CD14-positive monocyte (primary cell): ENCODE results near the gene CUL2. TPM values are rescaled to one million over a fixed set of nuclear protein-coding genes. Genes with fewer than 3 reads are reported as not detected.

Experiments used
- DNase-seq, 3 donors: peaks; one replicate each; pipeline ENCODE4 v3.0.0-alpha.2; 2011 to 2022
- H2AFZ ChIP-seq: 2 replicates; pipeline ENCODE4 v1.6.0; 2012; ENCODE audit warnings: mild to moderate bottlenecking, low read depth, low read length, inconsistent platforms; ENCODE audit not compliant: insufficient read depth, poor library complexity, severe bottlenecking
- H3K27ac ChIP-seq, 2 donors: 1 replicate in 1 of 2; 2 replicates in 1 of 2; pipeline ENCODE4 v1.5.1; 2012 to 2013; ENCODE audit warnings: low read length in 2 of 2, control low read depth in 1 of 2, inconsistent platforms in 1 of 2, low read depth in 1 of 2, mild to moderate bottlenecking in 1 of 2
- H3K27me3 ChIP-seq, 2 donors: one replicate each; pipeline versions ENCODE4 v1.6.0 to v1.6.1; 2011 to 2013; ENCODE audit warnings: low read length in 2 of 2; ENCODE audit not compliant: control insufficient read depth in 2 of 2, insufficient read depth in 2 of 2
- H3K36me3 ChIP-seq, 2 donors: replicated peaks in 1 of 2; 1 replicate in 1 of 2; 2 replicates in 1 of 2; pipeline versions ENCODE4 v1.5.1 to v1.6.1; 2012 to 2013; ENCODE audit warnings: low read length in 2 of 2, control low read depth in 1 of 2, inconsistent platforms in 1 of 2, mild to moderate bottlenecking in 1 of 2; ENCODE audit not compliant: insufficient read depth in 2 of 2, control insufficient read depth in 1 of 2
- H3K4me1 ChIP-seq, 2 donors: 1 replicate in 1 of 2; 2 replicates in 1 of 2; pipeline versions ENCODE4 v1.5.1 to v1.6.1; 2012 to 2013; ENCODE audit warnings: low read length in 2 of 2, control low read depth in 1 of 2, inconsistent platforms in 1 of 2, mild to moderate bottlenecking in 1 of 2, moderate library complexity in 1 of 2; ENCODE audit not compliant: insufficient read depth in 2 of 2, control insufficient read depth in 1 of 2
- H3K4me2 ChIP-seq: replicated peaks from 2 replicates; pipeline ENCODE3; 2012; ENCODE audit warnings: low read length, moderate library complexity, mild to moderate bottlenecking; ENCODE audit not compliant: poor library complexity, severe bottlenecking; ENCODE audit errors: extremely low read depth
- H3K4me3 ChIP-seq, 3 experiments: fragments of 200-600 bp in 1 of 3; sonication (generic) in 1 of 3; replicated peaks in 1 of 3; 1 replicate in 2 of 3; 2 replicates in 1 of 3; pipeline ENCODE4 v1.5.1; 2011 to 2013; ENCODE audit warnings: low read length in 3 of 3, mild to moderate bottlenecking in 3 of 3, control low read depth in 2 of 3, low read depth in 2 of 3, inconsistent platforms in 1 of 3, moderate library complexity in 1 of 3
- H3K79me2 ChIP-seq: 2 replicates; pipeline ENCODE4 v1.6.0; 2012; ENCODE audit warnings: mild to moderate bottlenecking, control low read depth, inconsistent platforms, low read length, moderate library complexity; ENCODE audit not compliant: insufficient read depth
- H3K9ac ChIP-seq: 2 replicates; pipeline ENCODE4 v1.6.0; 2017; ENCODE audit warnings: low read length, mild to moderate bottlenecking; ENCODE audit not compliant: insufficient read depth, poor library complexity, severe bottlenecking
- H3K9me3 ChIP-seq, 2 donors: replicated peaks in 1 of 2; 1 replicate in 1 of 2; 2 replicates in 1 of 2; pipeline versions ENCODE4 v1.5.1 to v1.6.1; 2012 to 2013; ENCODE audit warnings: low read length in 2 of 2, control low read depth in 1 of 2; ENCODE audit not compliant: control insufficient read depth in 1 of 2, insufficient read depth in 1 of 2
- H4K20me1 ChIP-seq: 2 replicates; pipeline ENCODE4 v1.6.0; 2012; ENCODE audit warnings: mild to moderate bottlenecking, low read length, control low read depth, moderate library complexity; ENCODE audit not compliant: insufficient read depth
- H3K27ac Mint-ChIP-seq, 7 donors: one replicate each; pipeline ENCODE4 v1.8.0; 2020; ENCODE audit warnings: mild to moderate bottlenecking in 7 of 7, mixed read lengths in 7 of 7, moderate library complexity in 6 of 7, inconsistent platforms in 2 of 7
- H3K27me3 Mint-ChIP-seq, 3 donors: one replicate each; pipeline ENCODE4 v1.8.0; 2021 to 2022; ENCODE audit warnings: low read depth in 3 of 3, mild to moderate bottlenecking in 3 of 3, mixed read lengths in 3 of 3, moderate library complexity in 3 of 3, inconsistent platforms in 1 of 3
- H3K36me3 Mint-ChIP-seq, 2 donors: one replicate each; pipeline ENCODE4 v1.8.0; 2020; ENCODE audit warnings: mixed read lengths in 2 of 2, inconsistent platforms in 1 of 2, mild to moderate bottlenecking in 1 of 2
- H3K4me1 Mint-ChIP-seq: one replicate; pipeline ENCODE4 v1.8.0; 2020; ENCODE audit warnings: mild to moderate bottlenecking, mixed read lengths
- H3K4me3 Mint-ChIP-seq, 2 donors: one replicate each; pipeline ENCODE4 v1.8.0; 2020; ENCODE audit warnings: mild to moderate bottlenecking in 2 of 2, mixed read lengths in 2 of 2, moderate library complexity in 1 of 2
- H3K9me3 Mint-ChIP-seq, 7 donors: one replicate each; pipeline ENCODE4 v1.8.0; 2020 to 2022; ENCODE audit warnings: mixed read lengths in 7 of 7, mild to moderate bottlenecking in 6 of 7, moderate library complexity in 6 of 7, inconsistent platforms in 2 of 7
- WGBS: methylation state at CpG from one replicate; pipeline ENCODE4 v1.1.5; 2013; ENCODE audit warnings: missing lambda C conversion rate; ENCODE audit not compliant: insufficient coverage; 5-methylcytosine and 5-hydroxymethylcytosine counted together
- intact Hi-C, 2 donors: fragments of 100-400 bp; cut with micrococcal nuclease; formaldehyde crosslinking; loops; one replicate each; pipeline versions ENCODE4 v1.15.0 to v1.15.1; 2023
- polyA minus RNA-seq: library from RNA; depleted of rRNA, polyadenylated mRNA; stranded (reverse); fragments of >200 nt; gene quantifications from 2 replicates; pipeline ENCODE4 v1.2.3, GENCODE V29; 2012
- polyA plus RNA-seq, 3 donors: library from polyadenylated mRNA; depleted of rRNA in 1 of 3; unstranded in 2 of 3; stranded (reverse) in 1 of 3; fragments of 300-500 nt in 2 of 3; fragments of >200 nt in 1 of 3; fragmentation: Illumina TruSeq in 2 of 3; gene quantifications; 1 replicate in 2 of 3; 2 replicates in 1 of 3; pipeline ENCODE4 v1.2.3, GENCODE V29; 2012 to 2021
- total RNA-seq, 12 experiments: library from RNA in 1 of 12; stranded (reverse) in 1 of 12; fragments of 120-200 nt in 1 of 12; gene quantifications; one replicate each; pipeline ENCODE4 v1.2.4 and lab custom pipeline; 2013 to 2026; ENCODE audit warnings: mixed read lengths in 6 of 12, inconsistent platforms in 1 of 12
- TF ChIP-seq, protein P1 (sequence below): fragments of 200-600 bp; IDR thresholded peaks from one replicate; pipeline ENCODE4 v1.8.0; 2022; ENCODE audit warnings: antibody characterized with exemption, mild to moderate bottlenecking

CUL2 gene
- 19.5 TPM for total RNA-seq (2013)
- polyA plus RNA-seq, result 10 to 100 TPM; 10.2 to 22.8 (median 12.9) TPM
- 5.3 and 7.3 TPM in 2 replicates for polyA minus RNA-seq
- total RNA-seq (lab: John Stamatoyannopoulos, UW), result 30.3 to 60.5 (median 49.7) reads per million in 11 experiments

DNA sequence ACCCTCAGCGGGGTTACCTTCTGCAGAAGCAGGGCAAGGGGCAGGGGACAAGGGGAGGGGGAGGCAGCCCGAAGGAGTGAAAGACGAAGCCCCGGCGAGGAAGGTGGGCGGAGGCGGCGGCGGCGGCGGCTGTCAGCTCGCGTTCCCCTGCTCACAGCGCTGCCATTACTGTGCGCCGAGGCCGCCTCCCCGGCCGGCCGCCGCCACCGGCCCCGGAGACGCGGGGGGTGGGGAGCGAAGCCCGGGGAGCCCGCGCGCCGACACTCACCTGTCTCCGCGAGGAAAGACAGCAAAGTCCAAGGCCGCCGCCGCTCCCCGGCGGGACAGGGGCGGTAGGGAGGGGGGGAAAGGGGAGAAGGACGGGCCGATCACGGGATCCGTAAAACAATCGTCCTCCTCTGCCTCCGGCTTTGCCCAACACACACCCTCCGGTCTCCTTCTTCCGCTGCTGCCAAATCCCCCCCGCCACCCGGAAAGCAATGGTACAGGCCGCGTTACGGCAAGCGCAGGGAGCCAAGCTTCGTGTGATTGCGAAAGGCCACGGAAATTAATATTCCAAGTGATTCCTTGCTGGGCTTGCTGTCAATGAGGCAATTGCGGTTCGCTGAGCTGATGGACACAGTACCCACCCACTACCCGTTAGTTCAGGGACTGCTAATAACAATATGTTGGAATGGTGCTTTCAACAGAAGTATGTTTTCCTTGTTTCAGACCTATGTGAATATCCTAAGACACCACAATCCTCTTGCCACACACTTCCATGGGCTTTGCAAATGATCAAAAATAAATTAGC, at the start of gene CUL2:
Gene CUL2 (minus strand): TSS at position 180 of the 793 bp plus-strand sequence. CDS start 19,024 bp downstream, outside the sequence.
- peak within 1 kb of the TSS; percentile 89 to 94 for H3K4me3 Mint-ChIP-seq
- Histone ChIP-seq H3K27ac (peak within 1 kb of the TSS; percentile 78 to 96), H3K9ac (peak within 1 kb of the TSS; percentile 94), H3K4me3 (peak within 1 kb of the TSS; percentile 79 to 95 (median 92)), H3K9me3 (peaks cover 4 to 6% of the 10 kb centered on the region in 2 donors), H4K20me1 (peaks cover 25% of the 10 kb centered on the region), H2AFZ (peak within 1 kb of the TSS; percentile 76), H3K79me2 (peaks cover 50% of the 10 kb centered on the region), H3K4me1 (peaks cover 24 to 32% of the 10 kb centered on the region in 2 donors), H3K4me2 (peak within 1 kb of the TSS; percentile 90), H3K27me3 (no peaks in the 10 kb centered on the region), H3K36me3 (no peaks in the 10 kb centered on the region)
- TF ChIP-seq, protein P1, sequence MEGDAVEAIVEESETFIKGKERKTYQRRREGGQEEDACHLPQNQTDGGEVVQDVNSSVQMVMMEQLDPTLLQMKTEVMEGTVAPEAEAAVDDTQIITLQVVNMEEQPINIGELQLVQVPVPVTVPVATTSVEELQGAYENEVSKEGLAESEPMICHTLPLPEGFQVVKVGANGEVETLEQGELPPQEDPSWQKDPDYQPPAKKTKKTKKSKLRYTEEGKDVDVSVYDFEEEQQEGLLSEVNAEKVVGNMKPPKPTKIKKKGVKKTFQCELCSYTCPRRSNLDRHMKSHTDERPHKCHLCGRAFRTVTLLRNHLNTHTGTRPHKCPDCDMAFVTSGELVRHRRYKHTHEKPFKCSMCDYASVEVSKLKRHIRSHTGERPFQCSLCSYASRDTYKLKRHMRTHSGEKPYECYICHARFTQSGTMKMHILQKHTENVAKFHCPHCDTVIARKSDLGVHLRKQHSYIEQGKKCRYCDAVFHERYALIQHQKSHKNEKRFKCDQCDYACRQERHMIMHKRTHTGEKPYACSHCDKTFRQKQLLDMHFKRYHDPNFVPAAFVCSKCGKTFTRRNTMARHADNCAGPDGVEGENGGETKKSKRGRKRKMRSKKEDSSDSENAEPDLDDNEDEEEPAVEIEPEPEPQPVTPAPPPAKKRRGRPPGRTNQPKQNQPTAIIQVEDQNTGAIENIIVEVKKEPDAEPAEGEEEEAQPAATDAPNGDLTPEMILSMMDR, result no peak
- peaks cover 4 to 5% of the 10 kb centered on the region in 2 donors for H3K36me3 Mint-ChIP-seq
- H3K27ac Mint-ChIP-seq, result peak within 1 kb of the TSS; percentile 85 to 98 (median 92)
- H3K4me1 Mint-ChIP-seq, result peaks cover 51% of the 10 kb centered on the region
- peaks cover 0 to 3% (median 0%) of the 10 kb centered on the region in 3 donors for H3K27me3 Mint-ChIP-seq
- intact Hi-C loops, result loop anchor here (2.0 to 5.0 kb wide), 2 partner anchors 36 to 37 kb away; partner anchors contain the start of gene CREM (in 2 of the 2)
- WGBS, result under 1% methylated on average over 45 of the region's 59 CpGs
- peak; percentile 89 to 95 (median 92) for DNase-seq
- peaks cover 3 to 11% (median 7%) of the 10 kb centered on the region in 7 donors for H3K9me3 Mint-ChIP-seq

DNA sequence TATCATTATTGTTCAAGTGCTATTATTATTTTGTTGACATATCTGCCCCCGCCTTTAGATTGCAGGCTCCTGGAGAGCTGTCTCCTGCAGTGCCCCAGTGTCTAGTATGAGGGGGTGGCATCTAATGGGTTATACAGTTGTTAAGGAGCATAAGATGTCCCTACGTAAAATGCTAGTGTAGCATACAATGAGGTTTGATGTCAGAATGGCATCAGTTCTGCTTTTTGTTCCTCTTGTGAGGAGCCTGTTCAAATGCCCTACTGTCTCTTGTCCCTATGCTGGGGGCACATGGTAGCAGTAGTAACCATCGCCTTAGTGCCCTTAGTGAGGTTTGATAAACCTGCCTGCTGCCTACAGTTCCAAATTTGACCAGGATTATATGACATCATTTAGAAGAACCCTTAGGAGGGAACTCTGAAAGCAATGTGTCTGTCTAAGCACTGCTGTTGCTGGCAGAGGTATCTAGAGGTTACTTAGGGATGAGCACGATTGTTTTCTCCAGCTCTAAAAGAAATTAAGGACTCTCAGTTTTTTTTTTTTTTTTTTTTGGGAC, 46.2 kb upstream of the CUL2 start:
- Histone ChIP-seq H4K20me1 (no peaks in the 10 kb centered on the region), H3K79me2 (no peaks in the 10 kb centered on the region), H3K4me2 (no peak overlapping the region), H2AFZ (no peak overlapping the region), H3K9me3 (no peaks in the 10 kb centered on the region), H3K4me3 (no peak overlapping the region), H3K27me3 (no peaks in the 10 kb centered on the region), H3K27ac (no peak overlapping the region), H3K9ac (no peak overlapping the region), H3K36me3 (no peaks in the 10 kb centered on the region), H3K4me1 (peaks cover 5 to 9% of the 10 kb centered on the region in 2 donors)
- Mint-ChIP-seq H3K27ac (peak overlapping the region in 3 of 7 donors; percentile 37 to 85 (median 45)), H3K36me3 (no peaks in the 10 kb centered on the region), H3K4me3 (no peak overlapping the region), H3K4me1 (peaks cover 11% of the 10 kb centered on the region), H3K9me3 (no peaks in the 10 kb centered on the region), H3K27me3 (peaks cover 0 to 3% (median 0%) of the 10 kb centered on the region in 3 donors)
- intact Hi-C loops, result no loop called here
- TF ChIP-seq, protein P1, result no peak
- peak; percentile 10 to 28 (median 12) for DNase-seq
- 85% methylated on average over 3 of the region's 4 CpGs for WGBS
